GM19395 (cell line): ENCODE measurements around the gene MAP4K2.

Experiments used
- ATAC-seq: cut with Tn5 transposase; IDR thresholded peaks from one replicate; pipeline ENCODE4 v1.9.1; 2021; ENCODE audit warnings: mild to moderate bottlenecking, moderate library complexity; ENCODE audit not compliant: unreplicated experiment

Gene MAP4K2

DNA sequence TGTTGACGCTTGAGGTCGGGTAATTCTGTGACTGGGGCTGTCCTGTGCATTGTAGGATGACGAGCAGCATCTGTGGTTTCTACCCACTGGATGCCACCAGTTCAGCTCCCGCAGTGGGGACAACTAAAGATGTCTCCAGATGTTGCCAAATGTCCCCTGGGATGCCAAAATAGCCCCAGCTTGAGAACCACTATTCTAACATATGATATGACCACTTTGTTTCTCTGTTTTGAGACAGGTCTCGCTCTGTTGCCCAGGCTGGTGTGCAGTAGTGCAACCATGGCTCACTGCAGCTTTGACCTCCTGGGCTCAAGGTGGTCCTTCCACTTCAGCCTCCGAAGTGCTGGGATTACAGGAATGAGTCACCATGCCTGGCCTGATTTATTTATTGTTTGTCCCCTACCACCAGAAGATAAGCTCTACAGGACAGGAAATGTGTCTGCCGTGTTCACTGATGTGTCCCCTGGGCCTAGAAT is 11.7 kb upstream of the MAP4K2 start:
- ATAC-seq: peak; percentile 55

DNA sequence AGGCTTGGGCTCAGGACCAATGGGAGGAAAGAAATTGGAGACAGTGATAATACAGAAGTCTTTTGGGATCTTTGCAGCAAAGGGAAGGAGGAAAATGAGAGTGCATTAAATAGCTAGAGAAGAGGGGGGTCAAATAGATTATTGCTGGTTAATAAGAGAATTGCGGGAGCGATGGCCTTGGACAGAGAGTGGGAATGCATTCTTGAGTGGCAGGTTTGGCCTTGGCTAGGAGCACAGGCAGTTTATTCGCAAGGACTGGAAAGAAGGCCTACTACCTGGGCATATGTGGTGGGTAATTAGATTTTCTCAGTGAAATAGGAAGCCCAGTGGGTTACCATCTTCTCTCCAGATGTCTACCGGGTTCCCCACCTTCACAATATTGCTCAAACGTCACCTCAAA is 10.8 kb upstream of the MAP4K2 start:
- no peak for ATAC-seq

DNA sequence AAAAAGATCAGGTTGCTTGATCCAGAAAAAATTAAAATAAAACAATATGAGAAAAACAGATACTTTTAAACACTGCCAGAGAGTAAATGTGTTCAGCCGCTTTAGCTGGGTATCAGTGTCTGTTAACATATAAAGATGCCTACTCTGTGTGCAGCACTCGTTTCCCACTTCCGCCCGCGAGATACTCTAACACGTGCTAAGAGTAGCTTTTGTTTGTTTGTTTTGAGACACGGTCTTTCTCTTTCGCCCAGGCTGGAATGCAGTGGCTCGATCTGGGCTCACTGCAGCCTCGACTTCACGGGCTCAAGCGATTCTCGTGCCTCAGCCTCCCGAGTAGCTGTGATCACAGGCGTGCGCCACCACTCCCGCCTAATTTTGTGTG is 7.9 kb upstream of the MAP4K2 start:
- peak; percentile 24 for ATAC-seq

DNA sequence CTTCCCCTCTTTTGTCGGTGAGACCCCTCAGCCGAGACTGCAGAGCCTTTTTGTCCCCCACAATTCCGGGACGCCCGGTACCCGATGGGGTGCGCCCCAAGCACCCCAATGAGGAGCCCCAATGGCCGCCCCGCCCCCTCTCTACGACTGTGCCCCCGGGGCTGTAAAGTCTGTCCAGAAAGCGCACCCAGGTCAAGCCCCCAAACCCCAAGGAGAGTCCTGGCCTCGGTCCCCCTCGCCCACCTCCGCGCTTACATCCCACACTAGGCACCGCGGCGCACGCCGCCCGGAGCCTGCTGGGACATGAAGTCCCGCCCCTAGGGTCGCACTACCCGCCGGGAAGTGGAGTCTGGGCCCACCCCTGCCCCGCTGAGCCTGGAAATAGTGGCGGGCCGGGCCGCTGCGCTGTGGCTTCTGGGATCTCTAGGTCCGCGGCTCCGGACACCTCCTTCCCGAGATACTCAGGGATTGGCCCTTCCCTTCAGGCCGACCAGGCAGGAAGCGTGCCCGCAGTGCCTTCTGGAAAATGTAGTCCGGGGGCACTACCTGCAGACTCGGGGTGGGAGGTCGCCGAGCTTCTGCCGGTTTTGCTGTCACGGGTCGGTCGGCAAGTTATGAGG is 7.4 kb upstream of the MAP4K2 start, which contains the start of gene MEN1:
Gene MEN1 (minus strand): TSS at position 281 of the 620 bp plus-strand sequence. CDS start 442 bp downstream, outside the sequence.
- ATAC-seq: peak; percentile 64

DNA sequence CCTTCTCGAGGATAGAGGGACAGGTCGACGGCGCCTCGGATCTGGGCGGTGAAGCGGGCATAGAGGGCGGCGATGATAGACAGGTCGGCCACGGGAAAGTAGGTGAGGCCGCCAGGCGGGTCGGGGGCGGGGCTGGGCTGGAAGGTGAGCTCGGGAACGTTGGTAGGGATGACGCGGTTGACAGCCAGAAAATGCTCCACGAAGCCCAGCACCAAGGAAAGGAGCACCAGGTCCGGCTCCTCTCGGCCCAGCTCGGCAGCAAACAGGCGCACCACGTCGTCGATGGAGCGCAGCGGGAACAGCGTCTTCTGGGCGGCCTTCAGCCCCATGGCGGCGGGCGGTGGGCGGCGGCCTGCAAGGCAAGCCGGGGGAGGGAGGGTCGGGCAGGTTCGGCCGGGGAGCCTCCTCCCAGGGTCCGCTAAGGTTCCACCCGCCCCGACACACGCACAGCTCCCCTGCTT is 6.8 kb upstream of the MAP4K2 start:
- ATAC-seq: no peak

DNA sequence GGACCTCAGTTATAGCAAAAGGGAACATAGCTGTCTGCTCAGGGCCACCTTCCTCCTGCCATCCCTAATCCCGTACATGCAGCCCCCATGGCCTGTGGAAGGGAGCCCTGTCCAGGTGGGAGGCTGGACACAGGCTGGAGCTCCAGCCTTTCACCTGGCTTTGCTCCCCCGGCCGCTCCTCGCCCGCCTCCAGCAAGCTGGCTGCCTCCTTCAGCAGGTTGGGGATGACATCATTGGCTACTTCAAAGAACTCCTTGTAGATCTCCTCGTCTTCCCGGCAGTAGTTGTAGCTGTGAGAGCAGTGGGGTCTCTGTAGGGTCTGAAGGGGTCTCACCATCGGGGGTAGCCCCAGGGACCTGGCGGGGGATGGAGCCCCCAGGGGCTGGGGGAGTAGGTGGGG is 2.5 kb upstream of the MAP4K2 start:
- no peak for ATAC-seq

DNA sequence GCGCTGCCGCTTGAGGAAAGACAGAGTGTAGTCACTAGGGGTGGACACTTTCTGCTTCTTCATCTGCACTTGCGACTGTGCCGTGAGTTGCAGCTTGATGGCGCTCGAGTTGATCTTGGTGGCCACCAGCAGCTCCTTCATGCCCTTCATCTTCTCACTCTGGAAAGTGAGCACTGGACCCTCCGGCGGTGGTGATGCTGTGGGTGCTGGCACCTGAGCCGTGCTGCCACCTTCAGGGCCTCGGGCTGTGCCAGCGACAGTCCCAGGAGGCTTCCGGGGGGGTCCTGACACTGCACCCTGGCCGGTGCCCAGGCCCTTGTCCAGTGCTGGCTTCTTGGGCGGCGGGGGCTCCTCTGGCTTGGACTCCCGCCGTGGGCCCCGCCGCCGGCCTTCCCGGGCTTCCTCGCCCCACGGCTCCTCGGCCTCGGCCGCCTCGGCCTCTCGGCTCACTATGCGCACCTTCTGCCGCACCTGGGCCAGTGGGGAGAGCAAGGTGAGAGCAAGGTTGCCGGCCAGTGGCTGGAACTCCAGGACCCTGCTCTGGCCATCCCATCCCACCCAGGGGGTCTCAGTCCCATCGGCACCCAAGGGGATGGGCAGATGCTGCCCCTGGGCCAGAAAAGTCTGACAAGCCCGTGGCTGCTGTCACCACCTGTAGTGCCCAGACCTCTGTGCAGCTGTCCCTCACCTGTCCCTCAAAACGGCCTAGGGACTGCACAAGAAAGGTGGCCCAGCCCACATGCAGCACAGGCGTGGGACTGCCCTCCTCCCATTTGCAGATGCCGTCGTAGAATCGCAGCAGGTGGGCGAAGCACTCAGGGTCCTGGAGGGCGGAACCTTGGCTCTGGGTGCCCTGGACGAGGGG is 1.6 kb upstream of the MAP4K2 start:
- no peak for ATAC-seq

DNA sequence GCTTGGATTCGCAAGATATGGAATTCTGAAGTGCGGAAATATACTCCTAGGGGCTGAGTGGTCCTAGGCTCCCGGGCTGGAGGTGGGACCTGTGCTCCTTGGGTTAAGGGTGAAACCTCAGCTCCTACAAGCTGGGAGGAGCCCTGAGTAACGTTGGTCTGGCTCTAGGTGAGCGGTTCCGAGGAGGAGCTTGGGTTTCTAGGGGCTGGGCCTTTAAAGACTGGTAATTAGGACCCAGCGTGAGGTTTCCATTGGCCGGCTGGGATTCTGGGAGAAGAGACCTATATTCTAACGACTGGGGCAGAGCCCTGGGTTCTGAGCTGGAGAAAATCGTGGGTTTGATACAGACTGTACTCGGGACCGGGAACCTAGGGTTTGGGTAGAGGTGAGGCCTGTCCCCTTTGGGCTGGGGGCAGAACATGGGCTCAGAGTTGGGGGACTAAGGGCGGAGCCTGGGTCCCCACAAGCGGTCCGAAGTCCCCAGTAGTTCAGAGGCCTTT is 882 bp upstream of the MAP4K2 start:
- no peak for ATAC-seq

DNA sequence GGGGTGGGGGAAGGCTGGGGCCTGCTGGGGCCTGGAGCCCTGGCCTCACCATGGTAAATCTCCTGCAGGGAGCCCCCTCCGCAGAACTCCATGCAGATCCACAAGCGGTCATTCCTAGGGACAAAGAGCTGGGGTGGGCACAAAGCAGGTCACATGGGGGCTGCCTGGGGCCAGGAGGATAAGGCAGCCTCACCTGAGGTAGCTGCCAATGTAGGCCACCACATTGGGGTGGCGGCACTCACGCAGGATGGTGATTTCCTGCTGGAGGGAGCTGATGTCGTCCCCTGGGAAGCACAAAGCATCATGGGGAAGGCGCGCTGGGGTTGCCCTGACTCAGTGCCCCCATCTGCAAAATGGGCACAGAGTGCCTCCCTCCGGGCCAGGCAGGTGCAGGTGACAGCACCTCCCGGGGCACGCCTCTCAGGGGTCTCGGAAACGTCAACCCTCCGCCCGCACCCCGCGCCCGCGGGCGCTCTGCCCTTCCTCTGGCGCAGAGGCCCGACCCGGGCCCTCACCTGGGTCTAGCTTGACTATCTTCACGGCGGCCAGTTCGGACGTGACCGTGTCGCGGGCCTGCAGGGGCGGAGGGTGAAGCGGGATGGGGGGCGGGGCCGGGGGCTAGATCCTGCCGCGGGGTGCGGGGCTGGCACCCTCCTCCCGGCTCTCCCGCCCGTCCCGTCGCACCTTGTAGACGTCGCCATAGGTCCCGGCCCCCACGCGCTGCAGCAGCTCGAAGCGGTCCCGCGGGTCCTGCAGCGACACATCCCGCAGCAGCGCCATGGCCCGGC is 450 bp downstream of the MAP4K2 start:
- ATAC-seq: peak; percentile 18

DNA sequence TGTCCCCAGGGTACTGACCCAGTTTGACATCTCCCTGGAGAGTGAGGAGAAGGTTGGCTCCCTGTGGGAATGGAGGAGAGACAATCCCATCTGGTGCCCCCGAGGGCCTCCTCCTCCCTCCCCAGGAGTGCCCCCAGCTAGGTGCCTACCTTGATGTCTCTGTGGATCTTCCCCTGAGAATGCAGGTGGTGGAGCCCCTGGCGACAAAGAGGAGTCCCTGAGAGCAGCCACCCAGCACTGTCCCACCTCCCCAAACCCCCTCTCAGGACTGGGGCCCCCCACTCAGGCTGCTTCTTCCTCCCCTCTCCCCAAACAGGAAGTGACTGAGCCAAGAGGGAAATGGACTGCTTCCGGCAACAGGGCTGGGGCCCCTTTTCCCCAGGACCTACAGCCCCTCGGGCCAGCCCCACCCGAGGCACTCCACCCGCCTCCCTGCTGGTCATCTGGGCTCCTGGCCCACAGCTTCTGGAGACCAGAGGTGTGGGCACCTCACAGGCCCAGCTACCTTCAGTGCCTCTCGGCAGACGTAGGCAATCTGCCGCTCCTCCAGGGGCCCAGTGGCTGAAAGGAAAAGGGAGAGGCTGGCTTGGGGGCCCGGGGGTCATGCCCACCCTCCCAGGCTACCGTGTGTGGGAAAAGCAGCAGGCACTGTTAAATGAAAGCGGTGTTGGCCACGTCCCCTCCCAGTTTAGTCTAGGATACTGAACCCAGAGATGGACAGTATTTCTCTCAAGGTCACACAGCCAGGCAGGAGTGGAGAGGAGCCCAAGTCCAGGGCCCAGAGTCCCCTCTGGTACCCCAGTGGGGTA is 1.2 kb downstream of the MAP4K2 start:
- no peak for ATAC-seq

DNA sequence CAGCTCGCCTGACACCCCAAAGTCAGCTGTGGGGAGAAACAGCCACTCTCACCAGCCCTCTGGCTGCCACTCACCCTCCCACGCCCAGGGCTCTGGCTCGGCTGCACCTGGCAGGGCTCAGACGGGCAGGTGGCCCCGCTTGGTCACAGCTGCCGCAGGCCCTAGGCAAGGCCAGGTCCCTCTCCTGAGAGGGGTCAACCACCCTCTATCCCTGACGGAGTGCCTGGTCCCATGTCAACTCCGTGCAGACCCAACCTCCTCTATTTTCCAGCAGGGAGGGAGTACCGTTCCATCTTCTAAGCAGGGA is 1.9 kb downstream of the MAP4K2 start:
- no peak for ATAC-seq

DNA sequence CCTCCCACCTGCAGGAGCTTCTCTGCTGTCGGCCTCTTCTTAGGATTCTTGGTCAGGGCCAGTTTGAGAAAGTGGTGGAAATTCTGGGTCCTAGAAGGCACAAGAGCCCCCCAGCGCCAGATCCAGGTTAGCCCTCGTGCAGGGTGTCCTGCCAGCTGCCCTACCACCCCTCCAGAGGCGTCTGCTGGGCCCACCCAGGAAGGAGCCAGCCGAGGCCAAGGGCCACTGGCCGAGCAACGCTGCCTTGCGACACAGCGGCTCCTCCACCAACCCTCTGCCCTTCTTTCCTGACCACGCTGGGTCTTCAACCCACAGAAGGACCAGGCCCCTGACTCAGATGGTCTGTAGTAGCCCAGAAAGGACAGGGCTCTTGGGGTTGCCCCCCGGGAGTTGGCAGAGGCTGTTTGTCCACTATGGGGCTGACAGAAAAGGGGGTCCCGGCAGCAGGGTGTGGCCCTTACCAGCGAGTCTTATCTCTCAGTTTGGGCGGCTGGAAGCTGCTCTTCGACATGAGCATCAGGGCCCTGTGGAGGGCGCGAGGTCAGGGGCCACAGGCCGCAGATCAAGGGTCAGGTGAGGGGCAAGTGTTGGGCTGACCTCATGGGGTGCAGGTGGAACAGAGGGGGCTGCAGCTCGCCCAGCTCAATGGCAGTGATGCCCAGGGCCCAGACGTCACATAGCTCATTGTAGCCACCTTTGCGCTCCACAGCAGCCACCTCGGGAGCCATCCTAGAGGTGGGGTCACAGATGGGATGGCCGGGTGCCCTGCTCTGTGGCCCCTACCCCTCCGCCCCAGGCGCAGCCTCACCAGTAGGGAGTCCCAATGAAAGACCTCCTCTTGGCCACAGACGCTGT is 2.5 kb downstream of the MAP4K2 start:
- ATAC-seq: no peak

DNA sequence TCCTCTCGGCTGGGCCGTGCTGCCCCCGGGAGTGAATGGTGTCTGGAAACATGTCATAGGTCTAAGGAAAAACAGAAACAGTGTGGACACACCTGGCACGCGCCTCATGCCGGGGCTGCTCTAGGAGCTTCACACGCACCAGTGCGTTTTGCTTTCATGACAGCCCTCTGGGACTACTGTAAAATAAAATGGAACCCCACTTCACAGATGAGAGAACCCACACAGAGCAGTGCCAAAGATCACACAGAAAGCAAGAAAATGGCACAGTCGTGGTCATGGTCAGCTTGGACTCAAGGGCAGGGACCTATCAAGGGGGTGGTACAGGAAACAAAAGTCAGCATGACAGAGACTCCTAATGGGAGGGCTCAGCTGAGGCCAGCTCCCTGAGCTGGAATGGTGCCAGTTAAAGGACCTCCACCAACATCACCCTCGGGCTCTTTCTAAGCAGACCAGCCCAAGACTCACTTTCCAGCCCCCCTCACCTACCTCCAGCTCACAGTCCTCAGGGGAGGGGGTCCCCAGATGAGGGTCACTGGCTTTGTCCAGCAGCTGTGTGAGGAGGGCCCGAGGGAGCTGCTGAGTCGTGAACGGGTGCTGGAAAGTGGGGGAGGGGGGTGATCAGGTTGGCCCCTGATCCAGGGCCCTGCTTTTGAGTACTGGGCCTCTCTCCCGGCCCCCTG is 3.3 kb downstream of the MAP4K2 start:
- ATAC-seq: no peak

DNA sequence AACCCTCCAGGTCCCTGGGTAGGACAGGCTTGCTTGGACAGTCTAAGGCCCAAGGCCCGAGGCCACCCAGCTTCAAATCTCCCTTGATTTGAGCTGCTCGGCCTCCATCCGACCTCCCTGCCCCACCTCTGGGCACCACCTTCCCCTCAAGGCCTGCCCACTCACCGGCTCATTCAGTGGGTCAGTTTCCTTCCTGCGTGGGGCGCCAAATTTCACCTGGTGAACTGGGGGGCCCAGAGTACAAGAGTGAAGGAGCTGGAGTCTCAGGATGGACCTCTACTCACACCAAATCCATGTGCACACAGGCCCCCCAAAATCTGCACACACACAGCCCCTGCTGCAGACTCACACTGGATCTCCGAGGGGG is 3.8 kb downstream of the MAP4K2 start:
- ATAC-seq: no peak

DNA sequence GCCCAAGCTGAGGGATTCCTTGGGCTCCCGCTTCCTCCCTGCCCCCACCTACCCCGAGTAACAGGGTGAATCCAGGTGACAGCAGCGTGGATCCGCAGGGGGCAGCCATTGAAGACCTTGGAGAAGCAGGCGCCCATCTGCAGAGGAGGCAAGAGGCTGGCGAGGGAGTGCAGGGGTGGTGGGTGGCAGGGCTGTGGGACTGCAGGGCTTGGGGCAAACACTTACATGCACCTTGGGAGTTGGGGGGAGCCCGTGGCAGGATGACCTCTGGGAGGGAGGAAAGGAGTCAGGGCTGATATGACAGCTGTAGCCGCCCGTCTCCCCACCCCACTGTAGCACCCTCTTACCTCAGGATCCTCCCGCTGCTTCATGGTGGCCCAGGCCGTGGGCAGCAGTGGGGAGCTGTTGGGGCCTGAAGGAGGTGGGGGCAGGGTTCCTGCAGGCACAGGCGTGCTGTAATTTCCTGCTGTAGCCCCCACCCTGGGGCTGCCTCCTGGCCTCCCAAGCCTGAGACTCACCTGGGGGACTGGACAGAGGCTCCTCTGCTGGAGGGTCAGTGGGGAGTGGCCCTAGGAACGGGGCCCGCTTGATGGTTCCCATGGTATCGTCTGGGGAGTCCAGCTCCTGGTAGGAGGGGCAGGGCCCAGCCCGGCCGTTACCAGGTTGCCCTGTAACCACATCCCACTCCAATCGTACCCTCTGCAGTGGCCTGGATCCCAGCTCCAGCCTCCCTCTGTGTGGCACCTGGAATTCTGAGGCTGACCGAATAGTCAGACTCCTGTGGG is 6.1 kb downstream of the MAP4K2 start:
- no peak for ATAC-seq

DNA sequence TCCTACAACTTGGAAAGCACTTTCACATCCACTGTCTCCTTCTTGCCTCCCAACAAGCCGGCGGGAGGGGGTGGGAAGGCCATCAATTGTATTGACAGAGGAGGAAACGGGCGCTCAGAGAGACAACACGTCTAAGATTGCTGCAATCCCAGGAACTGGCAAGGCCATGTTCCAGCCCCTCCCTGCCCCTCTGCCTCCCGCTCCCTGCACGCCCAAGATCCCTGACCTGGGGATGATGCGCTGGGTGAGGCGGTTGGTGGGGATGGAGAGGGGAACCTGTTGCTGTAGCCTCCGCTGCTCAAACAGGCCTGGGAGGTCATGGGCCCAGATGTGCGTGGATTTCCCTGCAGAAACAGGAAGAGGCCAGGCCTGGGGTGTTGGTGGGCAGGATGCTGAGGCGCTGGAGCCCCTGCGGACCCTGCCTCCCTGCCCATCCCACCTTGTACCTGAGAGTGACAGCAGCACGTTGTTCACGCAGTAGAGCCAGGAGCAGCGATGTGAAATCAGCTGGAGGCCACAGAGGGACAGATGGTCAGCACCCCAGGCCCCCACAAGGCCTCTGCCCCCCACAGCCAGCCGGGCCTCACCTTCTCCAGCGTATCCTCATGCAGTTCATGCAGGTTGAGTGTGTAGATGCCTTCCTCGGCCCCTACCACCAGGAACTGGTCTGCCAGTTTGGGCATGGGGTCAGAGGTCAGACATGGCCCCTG is 6.8 kb downstream of the MAP4K2 start:
- no peak for ATAC-seq

DNA sequence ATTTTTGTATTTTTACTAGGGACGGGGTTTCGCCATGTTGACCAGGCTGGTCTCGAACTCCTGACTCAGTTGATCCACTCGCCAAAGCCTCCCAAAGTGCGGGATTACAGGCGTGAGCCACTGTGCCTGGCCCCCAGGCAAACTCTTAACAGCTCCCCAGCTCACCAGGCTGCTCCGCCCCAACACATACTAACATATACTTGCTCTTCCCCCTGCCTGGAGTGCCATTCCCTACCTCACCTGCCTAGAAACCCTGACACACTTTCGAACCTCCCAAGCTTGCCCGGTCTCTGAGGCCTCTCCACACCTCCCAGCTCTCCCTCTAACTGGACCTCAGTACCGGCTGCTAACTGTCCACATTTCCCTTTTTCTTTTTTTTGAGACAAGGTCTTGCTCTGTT is 8.5 kb downstream of the MAP4K2 start:
- no peak for ATAC-seq
